ENCODE measurements around the gene TSC1.

- TF ChIP-seq CTCF (IDR thresholded peaks at IDR 0.05; ENCODE audit: poor library complexity) (no peak), EZH2phosphoT487 (IDR thresholded peaks at IDR 0.05; ENCODE audit: low read depth, severe bottlenecking, unreplicated experiment) (no peak), EZH2 (IDR thresholded peaks at IDR 0.05; ENCODE audit: borderline replicate concordance) (no peak)
Observed at GRCh38 chr9:132892400-132892799, 52.0 kb downstream of the TSC1 start.
